Measurements from ENCODE around the gene CERS2. TPM values are rescaled to one million over a fixed set of nuclear protein-coding genes. Genes with fewer than 3 reads are reported as not detected.
A peak's percentile ranks its signal among the peaks of the same experiment; 100 is the strongest.

CERS2 gene, protein sequence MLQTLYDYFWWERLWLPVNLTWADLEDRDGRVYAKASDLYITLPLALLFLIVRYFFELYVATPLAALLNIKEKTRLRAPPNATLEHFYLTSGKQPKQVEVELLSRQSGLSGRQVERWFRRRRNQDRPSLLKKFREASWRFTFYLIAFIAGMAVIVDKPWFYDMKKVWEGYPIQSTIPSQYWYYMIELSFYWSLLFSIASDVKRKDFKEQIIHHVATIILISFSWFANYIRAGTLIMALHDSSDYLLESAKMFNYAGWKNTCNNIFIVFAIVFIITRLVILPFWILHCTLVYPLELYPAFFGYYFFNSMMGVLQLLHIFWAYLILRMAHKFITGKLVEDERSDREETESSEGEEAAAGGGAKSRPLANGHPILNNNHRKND
- 71.6 and 96.6 TPM in 2 replicates for total RNA-seq

DNA sequence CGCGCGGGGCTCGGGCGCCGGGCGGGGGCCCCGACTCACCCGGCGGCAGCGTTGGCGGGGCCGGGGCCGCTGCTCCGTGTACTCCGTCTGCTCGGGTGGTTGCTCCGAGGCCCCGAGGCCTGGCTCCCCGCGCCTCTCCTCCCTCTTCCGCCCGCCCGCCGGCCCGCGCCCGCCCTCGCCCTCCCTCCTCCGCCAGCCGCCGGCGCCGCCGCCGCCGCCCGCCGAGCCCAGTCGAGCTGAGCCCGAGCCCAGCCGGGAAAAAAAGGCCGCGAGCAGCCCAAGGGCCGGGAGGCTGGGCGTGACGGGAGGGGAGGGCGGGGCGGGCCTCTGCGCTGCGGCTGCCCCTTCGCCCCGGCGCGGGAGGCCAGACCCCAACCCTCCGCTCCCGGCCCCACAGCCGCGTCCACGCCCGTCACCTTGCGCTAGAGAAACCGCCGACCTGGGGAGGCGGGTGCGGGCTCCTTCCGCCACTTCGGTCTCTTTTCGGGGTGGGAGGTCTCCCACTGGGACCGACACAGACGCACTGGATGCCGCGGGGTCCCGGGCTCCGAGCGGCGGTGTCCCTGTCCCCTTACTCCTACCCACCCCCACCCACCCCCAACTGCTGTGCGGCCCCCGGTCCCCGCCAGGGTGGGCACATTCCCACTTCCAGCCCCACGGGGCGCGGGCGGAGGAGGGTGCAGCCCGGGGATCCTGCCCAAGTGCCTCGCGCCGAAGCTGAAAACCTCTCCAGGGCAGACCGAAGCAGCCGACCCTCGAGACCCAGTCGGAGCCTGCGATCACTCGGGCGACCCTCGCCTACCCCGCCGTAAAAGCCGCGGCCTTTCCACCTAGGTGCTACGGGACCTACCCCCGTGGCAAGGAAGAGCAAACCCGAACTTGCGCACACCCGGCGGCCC is at the start of gene CERS2:
Gene CERS2 (minus strand): TSS at position 256 of the 899 bp plus-strand sequence. CDS start 5,745 bp downstream, outside the sequence.
- DNase-seq: peak; percentile 87

DNA sequence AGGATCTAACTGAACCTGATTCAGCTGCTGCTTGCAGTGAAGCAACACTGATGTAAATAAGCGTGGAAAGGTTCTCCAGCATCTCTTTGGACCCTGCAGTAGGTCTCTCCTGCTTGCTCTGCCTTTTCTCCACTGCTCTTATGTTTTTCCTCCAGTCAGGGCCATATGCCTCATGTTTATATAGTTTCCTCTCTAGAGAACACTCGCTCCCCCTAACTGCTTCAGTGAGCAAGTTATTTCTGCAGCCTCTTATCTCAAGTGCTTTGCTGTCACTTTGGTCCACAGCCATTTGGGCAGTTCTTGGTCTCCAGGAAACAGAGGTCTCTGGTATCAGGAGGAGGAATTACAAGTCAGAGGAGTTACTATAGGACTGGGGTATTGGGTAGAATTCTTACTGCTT is 38.9 kb upstream of the CERS2 start:
- no peak for DNase-seq

DNA sequence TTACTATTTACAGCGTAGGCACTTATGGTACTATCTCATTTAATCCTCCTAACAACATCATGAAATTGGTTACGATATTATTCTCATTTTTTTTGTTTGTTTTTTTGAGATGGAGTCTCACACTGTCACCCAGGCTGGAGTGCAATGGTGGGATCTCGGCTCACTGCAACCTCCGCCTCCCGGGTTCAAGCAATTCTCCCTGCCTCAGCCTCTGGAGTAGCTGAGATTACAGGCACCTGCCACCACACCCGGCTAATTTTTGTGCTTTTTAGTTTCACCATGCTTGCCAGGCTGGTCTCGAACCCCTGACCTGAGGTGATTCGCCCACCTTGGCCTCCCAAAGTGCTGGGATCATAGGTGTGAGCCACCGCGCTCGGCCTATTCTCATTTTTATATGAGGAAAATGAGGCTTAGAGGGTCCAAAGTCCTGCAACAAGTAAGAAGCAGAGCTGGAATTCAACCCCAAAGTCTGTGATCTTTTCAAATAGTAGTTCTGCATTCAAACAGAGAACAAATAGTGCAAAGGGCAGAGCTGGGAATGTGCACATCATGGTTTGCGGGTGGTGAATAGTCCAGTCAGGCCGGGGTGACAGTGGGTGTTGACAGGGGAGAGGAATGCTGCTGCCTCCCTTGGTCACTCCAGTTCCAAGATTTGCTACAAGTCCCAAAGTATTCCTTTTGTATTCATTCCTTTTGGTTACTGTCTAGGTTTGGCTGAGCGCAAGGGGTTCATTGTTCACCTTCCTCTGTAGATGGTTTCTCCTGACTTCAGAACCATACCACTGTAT is 38.2 kb upstream of the CERS2 start:
- DNase-seq: no peak

DNA sequence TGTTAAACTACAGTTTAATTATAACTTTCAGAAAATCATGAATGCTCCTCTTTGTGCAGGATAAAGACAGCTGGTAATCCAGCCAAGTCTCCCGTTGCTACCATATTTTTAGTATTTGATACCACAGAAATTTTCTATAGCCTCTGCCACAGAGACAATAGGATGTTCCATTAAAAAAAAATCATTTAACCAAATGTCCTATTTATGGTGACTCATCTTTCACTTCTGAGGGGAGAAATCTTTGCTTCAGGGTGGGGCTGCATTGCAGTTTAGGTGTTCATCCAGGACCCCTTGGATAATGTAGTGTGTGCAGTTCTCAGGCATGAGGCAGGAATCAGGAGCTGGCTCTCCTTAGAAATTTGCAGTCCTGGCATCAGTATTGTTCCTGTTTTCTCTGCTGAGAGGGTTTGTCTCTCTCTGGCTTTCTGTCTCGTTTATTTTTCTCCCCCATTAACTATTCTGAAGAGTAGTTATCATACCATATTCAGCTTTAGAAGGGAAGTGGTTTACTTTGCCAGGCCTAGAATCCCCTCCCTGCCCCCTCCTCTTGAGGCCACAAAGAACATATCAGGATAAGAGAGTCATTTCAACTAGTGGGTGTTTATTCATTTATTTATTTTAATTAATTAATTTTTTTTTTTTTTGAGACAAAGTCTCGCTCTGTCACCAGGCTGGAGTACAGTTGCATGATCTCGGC is 36.7 kb upstream of the CERS2 start:
- DNase-seq: no peak

DNA sequence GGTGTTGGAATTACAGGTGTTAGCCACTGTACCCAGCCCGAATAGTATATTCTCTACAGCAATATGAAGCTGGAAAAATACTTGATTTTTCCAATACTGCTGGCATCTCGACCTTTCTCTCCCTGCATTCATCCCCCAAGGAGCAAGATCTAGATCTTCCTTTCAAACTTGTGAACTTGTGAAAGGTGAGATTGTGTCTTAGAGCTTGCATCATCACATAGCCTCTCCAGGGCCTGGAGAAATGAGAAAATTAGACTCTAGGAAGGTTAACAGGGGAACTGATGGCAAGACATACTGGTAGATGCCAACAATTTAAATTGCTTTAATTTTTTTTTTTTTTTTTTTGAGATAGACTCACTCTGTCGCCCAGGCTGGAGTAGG is 35.7 kb upstream of the CERS2 start:
- no peak for DNase-seq

DNA sequence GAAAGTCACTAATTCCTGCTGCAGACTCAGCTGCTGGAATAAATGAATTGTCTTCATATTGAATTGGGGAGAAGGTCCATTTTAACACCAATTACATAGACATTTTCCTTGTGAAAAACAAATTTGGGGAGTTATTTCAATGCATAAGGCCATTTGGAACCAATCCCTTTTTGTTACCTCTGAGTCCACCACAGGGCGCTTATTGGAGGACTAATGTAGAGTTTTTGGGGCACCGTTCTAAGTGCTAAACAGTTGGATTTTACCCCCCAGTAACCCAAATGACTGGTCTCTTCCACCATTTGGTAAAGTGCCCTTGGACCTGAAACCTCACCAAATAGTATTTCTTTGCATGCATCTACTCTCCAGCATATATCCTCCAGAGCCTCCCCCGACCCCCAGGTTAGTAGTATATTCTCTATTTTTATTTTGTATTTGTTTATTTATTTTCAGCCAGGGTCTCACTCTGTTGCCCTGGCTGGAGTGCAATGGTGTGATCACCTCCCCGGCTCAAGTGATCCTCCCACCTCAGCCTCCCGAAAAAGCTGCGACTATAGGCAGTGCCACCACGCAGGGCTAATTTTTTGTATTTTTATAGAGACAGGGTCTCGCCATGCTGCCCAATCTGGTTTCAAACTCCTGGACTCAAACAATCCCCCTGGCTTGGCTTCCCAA is 35.2 kb upstream of the CERS2 start:
- DNase-seq: no peak

DNA sequence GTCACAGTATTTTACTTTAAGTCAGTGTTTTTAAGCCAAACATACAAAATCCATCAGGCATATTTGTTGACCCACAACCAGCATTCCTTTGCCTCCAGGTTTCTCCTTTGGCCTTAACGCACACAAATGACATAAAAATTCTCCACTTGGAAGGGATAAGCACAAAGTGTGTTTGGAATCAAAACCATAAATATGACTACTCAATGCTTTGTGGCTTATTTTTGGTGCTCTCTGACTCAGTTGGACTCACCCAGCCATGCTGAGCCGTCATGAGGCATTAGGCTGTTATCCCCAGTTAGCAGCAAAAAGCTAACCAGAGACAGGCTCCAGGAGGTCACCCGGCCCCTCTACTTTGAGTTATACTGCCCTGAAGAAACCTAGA is 34.6 kb upstream of the CERS2 start:
- DNase-seq: no peak

DNA sequence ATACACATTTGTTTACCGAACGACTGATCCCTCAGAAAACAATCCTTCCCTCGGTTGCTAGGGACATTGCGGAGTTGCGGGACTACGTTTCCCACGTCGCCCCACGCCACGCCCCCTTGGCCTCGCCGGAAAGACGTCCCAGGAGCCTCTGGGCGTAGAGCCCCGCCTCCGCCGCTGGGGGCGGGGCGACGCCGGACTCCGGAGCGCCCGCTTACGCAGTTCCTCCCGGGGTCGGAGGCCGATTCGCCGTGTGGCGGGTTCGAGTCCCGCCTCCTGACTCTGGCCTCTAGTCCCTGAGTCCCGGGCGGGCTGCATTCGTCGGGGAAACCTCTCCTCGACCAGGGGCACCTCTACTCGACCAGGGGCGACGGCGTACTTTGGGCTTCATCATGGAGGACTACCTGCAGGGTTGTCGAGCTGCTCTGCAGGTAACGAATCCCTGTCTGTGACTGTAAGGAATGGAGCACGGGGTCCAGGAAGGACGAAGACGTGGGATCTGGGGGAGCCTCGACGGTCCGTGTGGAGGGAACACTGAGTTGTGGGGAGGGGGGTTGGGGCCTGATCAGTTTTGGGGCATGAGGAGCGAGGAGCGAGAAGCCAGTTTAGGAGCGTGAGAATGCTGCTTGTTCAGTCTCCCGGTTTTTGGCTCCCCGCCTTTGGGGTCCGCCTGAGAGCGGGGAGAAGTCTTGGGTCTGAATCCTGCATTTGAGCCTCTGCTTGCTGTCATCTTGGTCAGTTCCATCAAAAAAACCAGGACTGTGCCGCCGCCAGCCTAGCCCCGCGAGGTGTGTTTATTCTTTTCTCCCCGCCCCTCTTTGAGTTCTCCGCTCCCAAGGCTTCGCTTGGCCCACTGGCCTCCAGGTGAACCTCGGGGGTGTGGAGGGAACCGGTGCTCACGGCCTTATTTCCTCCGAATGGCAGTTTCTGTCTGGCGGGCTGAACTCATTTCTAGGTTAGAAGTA is 33.9 kb upstream of the CERS2 start, which contains the start of gene PRUNE1:
Gene PRUNE1 (plus strand): TSS at position 206 of the 962 bp plus-strand sequence. CDS start 184 bp downstream, at position 390.
- DNase-seq: peak; percentile 99

DNA sequence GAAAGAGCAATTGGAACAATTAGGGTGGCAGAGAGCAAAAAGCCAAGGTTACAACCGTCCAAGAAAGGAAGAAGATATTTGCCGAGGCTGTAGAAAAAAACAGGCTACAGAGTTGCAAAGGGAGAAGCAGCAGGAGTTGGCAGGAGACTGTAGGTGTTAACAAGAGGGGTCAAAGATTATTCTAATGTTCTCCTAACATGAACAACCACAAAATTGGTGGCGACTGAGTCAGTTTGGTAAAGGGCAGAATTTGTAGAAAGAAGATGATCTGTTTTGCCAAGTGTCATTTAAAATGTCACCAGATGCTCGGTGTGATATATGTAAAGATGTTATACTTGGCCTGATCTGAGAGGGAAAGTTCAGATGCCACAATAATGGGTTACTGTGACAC is 33.2 kb upstream of the CERS2 start:
- no peak for DNase-seq

DNA sequence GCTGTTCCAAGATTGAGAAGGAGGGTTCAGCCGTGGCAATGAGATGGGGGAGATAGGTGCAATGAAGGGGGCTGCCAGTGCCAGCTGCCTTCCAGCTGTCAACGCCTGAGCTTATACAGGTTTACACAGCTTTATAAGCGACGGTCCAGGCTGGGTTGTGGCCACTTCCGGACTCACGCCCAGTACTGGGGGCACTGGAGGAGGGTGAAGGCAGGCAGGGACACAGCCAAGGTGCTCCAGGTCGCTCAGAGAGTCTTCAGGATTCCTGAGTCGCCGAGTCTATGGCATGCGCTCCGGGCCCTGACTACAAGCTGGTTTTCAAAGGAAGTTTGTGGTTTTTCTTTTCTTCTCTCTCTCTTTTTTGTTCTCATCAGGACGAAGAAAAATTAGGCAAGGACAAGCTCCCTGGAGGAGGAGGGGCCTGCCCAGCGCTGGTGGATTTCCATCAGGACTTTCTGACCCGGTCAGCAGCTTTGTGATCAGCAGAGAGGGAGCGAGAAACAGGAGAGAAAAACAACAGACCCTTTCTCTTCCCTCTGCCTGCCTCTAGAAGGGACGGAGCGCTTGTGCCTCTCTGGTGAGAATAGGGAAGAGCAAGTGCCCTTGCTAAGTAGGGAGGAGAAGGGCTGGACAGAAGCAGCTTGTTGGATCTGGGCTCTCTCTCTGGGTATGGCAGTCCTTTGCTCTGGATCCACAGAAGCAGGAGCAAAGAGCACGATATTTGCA is 31.9 kb upstream of the CERS2 start, which contains the start of gene MINDY1:
Gene MINDY1 (minus strand): TSS at position 576 of the 726 bp plus-strand sequence. CDS start 4,285 bp downstream, outside the sequence.
- DNase-seq: peak; percentile 90

DNA sequence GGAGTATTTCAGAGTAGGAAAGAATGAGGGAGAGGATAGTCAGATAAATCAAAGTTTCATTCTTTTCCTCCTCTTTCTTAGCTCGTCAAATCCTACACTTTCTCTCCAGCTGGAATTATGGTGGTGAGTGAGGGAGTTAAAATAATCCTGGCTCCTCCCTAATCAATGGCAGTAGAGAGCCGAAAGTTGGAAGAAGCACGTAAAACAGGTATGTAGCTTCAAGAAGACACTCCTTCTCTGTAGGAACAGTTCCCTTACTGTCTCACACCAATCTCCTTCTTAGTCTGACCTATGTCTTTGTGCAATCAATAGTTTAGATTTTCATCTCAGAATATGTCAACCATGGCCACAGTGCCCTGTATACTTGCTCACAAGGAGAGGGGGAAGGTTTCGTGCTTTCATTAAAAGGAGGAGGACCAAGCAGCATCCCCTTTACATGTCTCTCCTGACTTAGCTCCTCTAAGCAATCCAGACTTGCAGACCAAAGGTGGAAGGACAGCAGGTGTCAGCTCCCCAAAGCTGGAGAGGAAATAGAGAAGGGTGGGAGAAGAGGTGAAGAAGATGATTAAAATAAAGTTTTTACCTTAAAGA is 31.2 kb upstream of the CERS2 start:
- peak; percentile 25 for DNase-seq

DNA sequence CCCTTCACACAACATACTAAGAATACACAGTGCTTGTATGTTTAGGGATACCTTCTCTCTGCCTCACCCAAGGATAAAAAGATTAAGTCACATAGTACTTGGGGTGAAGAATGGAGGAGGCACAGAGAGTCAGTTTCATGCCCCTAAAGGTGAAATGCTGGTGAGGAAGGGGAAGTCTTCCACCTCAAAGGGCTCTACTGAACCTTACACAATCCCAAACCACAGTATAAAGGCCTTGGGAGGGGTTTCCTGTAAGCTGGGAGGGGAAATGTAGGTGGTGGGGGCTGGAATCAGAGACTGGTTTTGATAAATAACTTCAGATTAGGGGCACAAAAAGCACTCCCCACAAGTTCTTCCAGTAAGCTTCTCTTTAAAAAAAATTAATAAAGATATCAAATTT is 28.5 kb upstream of the CERS2 start:
- no peak for DNase-seq

DNA sequence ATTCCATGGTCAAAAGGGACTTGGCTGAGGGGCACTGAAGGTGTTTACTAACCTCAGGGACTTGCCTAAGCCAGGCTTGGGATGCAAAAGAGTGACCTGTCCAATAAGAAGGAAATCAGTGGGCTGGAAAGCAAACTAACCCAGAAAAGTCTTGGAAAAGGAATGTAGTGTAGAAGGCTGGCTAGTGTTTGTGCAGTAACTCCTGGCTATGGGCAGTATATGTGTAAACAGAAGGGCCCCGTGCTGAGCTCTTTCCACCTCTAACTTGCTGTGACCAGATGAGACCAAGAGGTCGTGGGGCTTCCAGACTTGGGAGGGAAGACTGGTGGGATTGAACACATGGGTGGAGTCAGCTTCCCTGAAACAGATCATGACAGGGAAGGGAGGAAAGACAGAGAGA is 28.0 kb upstream of the CERS2 start:
- no peak for DNase-seq

DNA sequence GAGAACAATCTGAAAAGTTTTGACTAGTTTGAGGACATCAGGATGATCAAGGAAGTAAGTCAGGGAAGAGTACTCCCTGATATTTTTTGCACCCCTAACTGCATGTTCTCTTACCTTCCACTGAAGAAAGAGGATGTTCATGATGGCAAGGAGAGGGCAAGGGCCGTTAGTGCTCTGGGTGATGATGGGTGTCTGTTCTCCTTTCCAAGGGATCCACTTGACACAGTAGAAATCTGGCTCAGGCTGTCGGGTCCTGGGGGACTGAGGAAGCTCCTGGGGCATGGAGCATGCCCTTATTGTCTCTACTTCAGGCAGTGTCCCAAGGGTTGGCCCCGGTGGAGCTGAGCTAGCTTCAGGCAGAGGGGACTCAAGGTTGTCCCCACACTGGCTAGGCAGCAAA is 27.4 kb upstream of the CERS2 start:
- no peak for DNase-seq

DNA sequence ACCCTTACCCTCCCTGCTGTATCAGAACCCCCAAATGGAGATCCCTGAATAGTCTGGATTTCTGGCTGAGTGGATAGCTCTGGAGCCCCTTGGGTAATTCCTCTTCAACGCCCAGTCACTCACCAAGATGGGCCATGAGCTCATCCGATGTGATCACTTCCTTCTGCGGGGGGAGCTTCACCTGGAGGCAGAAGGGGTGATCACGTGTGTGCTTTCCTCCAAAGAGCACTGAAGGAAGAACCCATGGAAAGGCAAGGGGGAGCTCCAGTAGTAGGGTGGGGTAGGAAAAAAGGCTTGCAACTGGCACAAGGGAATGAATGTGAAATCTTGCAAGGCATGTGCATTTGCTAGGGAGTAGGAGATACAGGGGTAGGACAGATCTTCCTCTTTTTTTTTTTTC is 27.0 kb upstream of the CERS2 start:
- peak; percentile 49 for DNase-seq

DNA sequence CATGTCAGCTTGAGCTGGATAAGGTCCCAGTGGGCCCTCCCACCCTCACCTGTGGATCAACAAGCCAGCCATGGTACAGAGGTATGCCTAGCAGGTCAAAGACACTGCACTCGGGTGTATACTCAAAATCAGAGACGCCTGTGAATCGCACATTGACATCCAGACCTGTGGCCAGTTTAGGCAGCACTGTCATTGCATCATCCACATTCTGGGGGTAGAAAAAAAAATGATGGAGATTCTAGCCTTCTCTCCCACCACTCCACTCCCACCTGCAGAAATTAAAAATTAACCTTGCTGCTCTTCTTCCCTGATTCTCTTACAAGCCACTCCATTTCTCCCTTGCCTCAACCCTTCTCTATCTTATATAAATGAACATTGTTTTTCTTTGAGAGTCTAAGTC is 25.8 kb upstream of the CERS2 start:
- DNase-seq: no peak

DNA sequence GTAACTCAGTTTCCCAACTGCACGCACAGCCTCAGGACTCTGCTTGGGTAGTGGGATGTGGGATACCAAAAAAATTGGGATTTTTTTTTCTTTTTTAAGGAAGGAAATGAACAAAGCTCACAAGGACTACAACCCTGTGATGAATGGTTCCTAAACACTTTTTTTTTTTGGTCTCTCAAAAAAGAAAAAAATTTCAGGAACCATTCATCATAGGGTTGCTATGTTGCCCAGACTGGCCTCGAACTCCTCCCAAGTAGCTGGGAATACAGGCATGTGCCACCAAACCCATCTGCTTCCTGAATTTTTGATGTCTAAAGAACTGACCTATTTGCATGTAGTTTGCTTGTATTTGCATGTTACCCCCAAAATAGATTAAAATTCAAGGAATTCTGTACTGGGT is 25.3 kb upstream of the CERS2 start:
- no peak for DNase-seq

DNA sequence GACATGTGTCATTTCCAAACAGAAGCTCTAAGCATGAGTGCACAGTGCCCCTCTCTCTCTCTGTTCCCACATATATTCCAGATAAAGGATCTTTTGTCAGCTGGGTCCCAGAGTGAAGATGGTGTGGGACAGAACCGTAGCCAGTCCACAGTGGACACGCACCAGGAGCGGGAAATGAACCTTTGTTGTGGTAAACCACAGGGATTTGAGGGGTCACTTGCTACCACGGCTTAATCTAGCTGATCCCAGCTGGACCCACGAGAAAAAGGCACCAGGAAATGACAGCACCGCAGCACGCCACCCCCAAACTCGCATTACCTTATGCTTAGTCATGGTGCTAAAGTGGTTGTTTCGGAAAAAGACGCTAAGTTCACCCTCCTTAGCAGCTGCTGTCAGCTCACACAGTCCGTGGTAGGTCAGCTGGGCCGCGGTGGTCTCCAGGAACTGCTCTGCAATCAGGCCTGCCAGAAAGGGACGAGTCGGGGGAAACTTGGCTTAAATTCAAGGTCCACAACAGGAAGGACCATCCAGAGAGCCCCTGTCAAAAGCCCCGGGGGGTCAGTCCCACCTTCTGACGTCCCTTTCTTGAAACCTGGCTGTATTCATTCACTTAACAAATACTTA is 24.5 kb upstream of the CERS2 start:
- DNase-seq: peak; percentile 93

DNA sequence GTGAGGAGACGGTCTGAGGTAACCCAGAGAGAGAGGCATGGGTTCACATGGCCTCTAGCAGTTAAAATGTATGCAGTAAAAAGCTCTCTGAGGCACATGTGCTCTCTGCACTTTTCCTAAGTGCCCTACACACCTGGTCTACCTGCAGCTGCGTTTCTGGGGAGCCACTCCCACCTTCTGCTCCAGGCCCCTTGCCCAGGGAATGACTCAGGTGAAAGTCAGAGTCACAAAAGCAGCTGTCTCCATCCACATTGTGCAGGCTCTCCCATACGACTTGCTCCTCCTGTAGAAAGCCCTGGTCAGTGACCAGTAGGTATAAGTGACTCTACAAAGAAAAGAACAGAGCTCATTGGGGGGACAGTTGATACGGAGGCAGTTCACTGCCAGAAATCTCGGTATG is 23.3 kb upstream of the CERS2 start:
- DNase-seq: no peak

All from dermis blood vessel endothelial cell (primary cell).